Bronchial epithelial cell (primary cell): ENCODE measurements around the gene ZNF813. TPM values are rescaled to one million over a fixed set of nuclear protein-coding genes. Genes with fewer than 3 reads are reported as not detected.
A peak's percentile ranks its signal among the peaks of the same experiment; 100 is the strongest.

Source experiments
- DNase-seq: peaks from one replicate; pipeline ENCODE4 v3.0.0-alpha.2; 2010; ENCODE audit warnings: low read depth
- FAIRE-seq: peaks from 2 replicates; lab custom pipeline; 2011; peaks lifted over from hg19 to GRCh38; lab: Jason Lieb, UNC
- H3K27me3 ChIP-seq: 2 replicates; pipeline ENCODE4 v1.5.1; 2011; ENCODE audit warnings: low read length; ENCODE audit not compliant: control insufficient read depth, insufficient read depth
- H3K36me3 ChIP-seq: 2 replicates; pipeline ENCODE4 v1.5.1; 2011; ENCODE audit warnings: low read length; ENCODE audit not compliant: control insufficient read depth, insufficient read depth
- H3K4me3 ChIP-seq: 2 replicates; pipeline ENCODE4 v1.5.1; 2011; ENCODE audit warnings: mild to moderate bottlenecking, low read depth, low read length, control low read depth
- total RNA-seq: library from RNA; depleted of rRNA; stranded (reverse); fragments of >200 nt; gene quantifications from 2 replicates; pipeline ENCODE4 v1.2.1, GENCODE V29; 2014
- TF ChIP-seq, protein P1 (sequence below): IDR thresholded peaks from 2 replicates; pipeline ENCODE4 v1.5.1; 2011; ENCODE audit warnings: mild to moderate bottlenecking, moderate library complexity, low read length, control low read depth, inconsistent platforms; ENCODE audit not compliant: insufficient read depth, severe bottlenecking

The ZNF813 gene
- total RNA-seq, 1 donor from 2014 or later: 3.9 TPM

DNA sequence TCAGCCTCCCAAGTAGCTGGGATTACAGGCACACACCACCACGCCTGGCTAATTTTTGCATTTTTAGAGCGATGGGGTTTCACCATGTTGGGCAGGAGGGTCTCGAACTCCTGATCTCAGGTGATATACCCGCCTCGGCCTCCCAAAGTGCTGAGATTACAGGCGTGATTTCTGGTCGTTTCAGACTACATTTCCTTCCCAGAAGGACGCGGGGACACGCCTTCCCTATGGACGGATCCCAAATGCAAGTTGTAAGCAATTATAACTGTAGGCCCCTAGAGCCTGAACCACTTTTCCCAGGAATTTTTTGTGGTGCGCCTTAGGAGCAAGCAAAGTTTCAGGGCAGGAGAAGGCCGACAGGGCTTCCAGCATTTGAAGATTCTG, 52.6 kb downstream of the ZNF813 start:
- no peaks in the 10 kb centered on the region for H3K36me3 ChIP-seq
- DNase-seq: no peak
- no peaks in the 10 kb centered on the region for H3K27me3 ChIP-seq
- TF ChIP-seq, protein P1, sequence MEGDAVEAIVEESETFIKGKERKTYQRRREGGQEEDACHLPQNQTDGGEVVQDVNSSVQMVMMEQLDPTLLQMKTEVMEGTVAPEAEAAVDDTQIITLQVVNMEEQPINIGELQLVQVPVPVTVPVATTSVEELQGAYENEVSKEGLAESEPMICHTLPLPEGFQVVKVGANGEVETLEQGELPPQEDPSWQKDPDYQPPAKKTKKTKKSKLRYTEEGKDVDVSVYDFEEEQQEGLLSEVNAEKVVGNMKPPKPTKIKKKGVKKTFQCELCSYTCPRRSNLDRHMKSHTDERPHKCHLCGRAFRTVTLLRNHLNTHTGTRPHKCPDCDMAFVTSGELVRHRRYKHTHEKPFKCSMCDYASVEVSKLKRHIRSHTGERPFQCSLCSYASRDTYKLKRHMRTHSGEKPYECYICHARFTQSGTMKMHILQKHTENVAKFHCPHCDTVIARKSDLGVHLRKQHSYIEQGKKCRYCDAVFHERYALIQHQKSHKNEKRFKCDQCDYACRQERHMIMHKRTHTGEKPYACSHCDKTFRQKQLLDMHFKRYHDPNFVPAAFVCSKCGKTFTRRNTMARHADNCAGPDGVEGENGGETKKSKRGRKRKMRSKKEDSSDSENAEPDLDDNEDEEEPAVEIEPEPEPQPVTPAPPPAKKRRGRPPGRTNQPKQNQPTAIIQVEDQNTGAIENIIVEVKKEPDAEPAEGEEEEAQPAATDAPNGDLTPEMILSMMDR: no peak
- peak overlapping the region; percentile 68 for H3K4me3 ChIP-seq
- FAIRE-seq: no peak

DNA sequence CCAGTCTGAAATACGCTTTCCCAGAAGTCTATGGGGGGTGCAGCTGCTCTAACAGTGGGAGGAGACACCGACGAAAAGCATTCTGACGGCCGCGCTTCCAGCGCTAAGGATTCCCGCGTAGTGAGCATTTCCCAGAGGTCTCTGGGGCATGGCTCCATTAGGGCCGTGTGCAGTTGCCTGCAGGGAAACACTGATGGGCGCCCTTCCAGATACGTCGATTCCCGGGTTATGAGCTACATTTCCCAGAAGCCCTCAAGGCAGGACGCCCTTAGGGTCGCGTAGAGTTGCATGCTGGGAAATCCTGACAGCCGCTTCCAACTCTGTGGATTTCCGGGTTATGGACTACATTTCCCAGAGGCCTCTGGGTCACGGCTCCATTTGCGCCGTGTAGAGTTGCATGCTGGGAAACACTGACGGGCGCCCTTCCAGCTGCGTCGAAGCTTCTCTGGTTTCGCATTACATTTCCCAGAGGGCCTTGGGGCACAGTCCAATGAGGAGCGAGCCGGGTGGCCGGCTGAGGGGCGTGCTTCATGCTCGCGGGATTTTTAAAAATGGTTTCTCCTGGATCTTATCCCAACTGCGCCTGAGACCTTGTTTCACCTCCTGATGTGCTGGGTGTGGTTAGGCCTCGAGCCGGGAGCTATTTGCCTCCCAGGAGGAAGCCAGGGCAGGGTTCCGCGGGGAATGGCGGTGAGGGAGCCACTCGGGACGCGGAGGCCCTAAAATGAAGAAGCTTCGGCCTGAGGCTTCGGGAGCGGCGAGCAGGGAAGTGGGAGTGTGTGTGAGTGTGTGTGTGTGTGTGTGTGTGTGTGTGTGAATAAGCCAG, 53.2 kb downstream of the ZNF813 start:
- no peaks in the 10 kb centered on the region for H3K36me3 ChIP-seq
- DNase-seq (peak; percentile 93), FAIRE-seq (peak; percentile 64)
- no peaks in the 10 kb centered on the region for H3K27me3 ChIP-seq
- TF ChIP-seq, protein P1: no peak
- H3K4me3 ChIP-seq: peak overlapping the region; percentile 68

DNA sequence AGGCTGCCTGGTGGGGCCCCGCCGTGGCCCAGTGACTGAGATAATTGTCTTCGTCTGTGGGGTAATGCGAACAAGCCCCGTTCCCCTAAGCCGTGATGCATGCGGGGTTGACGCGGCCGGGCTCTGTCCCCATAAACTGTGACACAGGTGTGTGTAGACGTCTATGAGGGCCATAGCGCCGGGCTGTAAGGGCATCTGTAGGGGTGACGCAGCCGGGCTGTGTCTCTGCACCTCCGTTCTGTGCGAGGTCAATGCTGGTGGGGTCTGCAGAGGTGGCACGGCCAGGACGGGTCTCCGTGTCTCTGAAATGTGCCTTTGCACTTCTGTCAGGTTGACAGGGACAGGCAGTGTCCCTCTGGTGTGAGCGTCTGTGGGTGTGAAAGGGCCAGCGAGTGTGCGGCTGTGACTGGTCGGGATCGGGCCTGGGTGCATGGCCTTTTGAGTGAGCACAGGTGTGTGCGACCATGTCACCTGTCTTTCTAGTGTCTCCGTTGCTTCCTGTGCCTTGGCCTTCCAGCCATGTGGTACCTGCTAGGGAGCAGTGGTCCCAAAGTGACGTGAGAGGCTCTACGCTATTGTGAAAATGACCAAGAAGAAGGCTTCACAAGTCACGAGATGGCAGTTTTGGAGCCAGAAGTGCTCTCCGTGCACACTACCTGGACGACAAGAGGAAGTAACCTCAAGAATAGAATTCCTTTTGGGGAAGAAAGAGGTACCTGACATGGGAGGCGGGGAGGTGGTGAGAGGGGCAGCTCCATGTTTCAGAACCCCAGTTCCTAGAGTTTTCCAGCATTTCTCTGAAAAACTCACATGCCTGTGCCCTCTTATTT, 54.1 kb downstream of the ZNF813 start:
- Histone ChIP-seq H3K4me3 (peak overlapping the region; percentile 68), H3K27me3 (no peaks in the 10 kb centered on the region), H3K36me3 (no peaks in the 10 kb centered on the region)
- TF ChIP-seq, protein P1: no peak
- DNase-seq: no peak
- FAIRE-seq: no peak

GRCh38 chr19:53525922-53526321, 58.4 kb downstream of the ZNF813 start:
- TF ChIP-seq, protein P1: no peak
- H3K36me3 ChIP-seq: no peaks in the 10 kb centered on the region
- DNase-seq (no peak), FAIRE-seq (no peak)
- H3K4me3 ChIP-seq: no peak overlapping the region
- no peaks in the 10 kb centered on the region for H3K27me3 ChIP-seq

- H3K27me3 ChIP-seq: no peaks in the 10 kb centered on the region
- DNase-seq: no peak
- no peak for FAIRE-seq
- H3K36me3 ChIP-seq: no peaks in the 10 kb centered on the region
- H3K4me3 ChIP-seq: no peak overlapping the region
- TF ChIP-seq, protein P1: no peak
Observed at GRCh38 chr19:53530622-53531021, 63.1 kb downstream of the ZNF813 start.
